SIG-M5 treated with dmso at 0.1 percent for 504 hours (cell line): ENCODE results near the gene USP10.

ENCODE experiments used
- DNase-seq: peaks from one replicate; lab custom pipeline; 2025; ENCODE audit not compliant: unreplicated experiment; lab: John Stamatoyannopoulos, UW

The USP10 gene

GRCh38 chr16:84750575-84750974 is 50.8 kb downstream of the USP10 start:
- no peak for DNase-seq

GRCh38 chr16:84751241-84751640 is 51.4 kb downstream of the USP10 start:
- no peak for DNase-seq

GRCh38 chr16:84751947-84752346 is 52.1 kb downstream of the USP10 start:
- peak; percentile 71 for DNase-seq

- no peak for DNase-seq
Observed at GRCh38 chr16:84752600-84752999, 52.8 kb downstream of the USP10 start.

- no peak for DNase-seq
Observed at GRCh38 chr16:84753412-84754326, 53.9 kb downstream of the USP10 start.

GRCh38 chr16:84754353-84754856 is 54.6 kb downstream of the USP10 start:
- DNase-seq, result peak; percentile 83

- DNase-seq, result no peak
Observed at GRCh38 chr16:84754956-84755672, 55.3 kb downstream of the USP10 start.

- DNase-seq, result no peak
Observed at GRCh38 chr16:84756830-84757229, 57.0 kb downstream of the USP10 start.

GRCh38 chr16:84758627-84759026 is 58.8 kb downstream of the USP10 start:
- DNase-seq, result no peak

- no peak for DNase-seq
Observed at GRCh38 chr16:84759061-84759460, 59.3 kb downstream of the USP10 start.

- no peak for DNase-seq
Observed at GRCh38 chr16:84759906-84760305, 60.1 kb downstream of the USP10 start.

GRCh38 chr16:84761448-84762368 is 61.9 kb downstream of the USP10 start:
- no peak for DNase-seq

GRCh38 chr16:84763164-84763563 is 63.4 kb downstream of the USP10 start:
- no peak for DNase-seq

GRCh38 chr16:84763629-84764028 is 63.8 kb downstream of the USP10 start:
- no peak for DNase-seq

- no peak for DNase-seq
Observed at GRCh38 chr16:84764970-84765369, 65.2 kb downstream of the USP10 start.

GRCh38 chr16:84765616-84766580 is 66.1 kb downstream of the USP10 start:
- no peak for DNase-seq

- no peak for DNase-seq
Observed at GRCh38 chr16:84766978-84767773, 67.4 kb downstream of the USP10 start.

GRCh38 chr16:84768061-84768807 is 68.4 kb downstream of the USP10 start:
- DNase-seq, result no peak
